ENCODE results near the gene GRK2. TPM values are rescaled to one million over a fixed set of nuclear protein-coding genes. Genes with fewer than 3 reads are reported as not detected.

GRK2 gene
- total RNA-seq, 2 donors from 2014 or later: 58.0 to 61.7 TPM

GRCh38 chr11:67309661-67310061 lies 43.4 kb downstream of the GRK2 start:
- H3K4me1 Mint-ChIP-seq: peaks cover under 1% of the 10 kb centered on the region
- no peaks in the 10 kb centered on the region for H3K27me3 ChIP-seq (ENCODE audit: control insufficient read depth, insufficient read depth, low read length, poor library complexity, severe bottlenecking)
- no peaks in the 10 kb centered on the region for H3K9me3 ChIP-seq (ENCODE audit: control insufficient read depth, low read length)
- no peak overlapping the region for H3K9ac ChIP-seq (ENCODE audit: extremely low read depth, low read length, poor library complexity, severe bottlenecking)
- no peak overlapping the region for H3K27ac Mint-ChIP-seq
- DNase-seq: peak; percentile 24
- H3K4me1 ChIP-seq (ENCODE audit: control insufficient read depth, insufficient read depth, low read length): no peaks in the 10 kb centered on the region
- peaks cover under 1% of the 10 kb centered on the region for H3K27me3 Mint-ChIP-seq (ENCODE audit: insufficient read depth)
- H3K27ac ChIP-seq (ENCODE audit: low read depth, low read length): no peak overlapping the region
- TF ChIP-seq CTCF (conservative IDR thresholded peaks at IDR 0.05): no peak
- no peak overlapping the region for H3K4me3 Mint-ChIP-seq
- no peaks in the 10 kb centered on the region for H3K9me3 Mint-ChIP-seq
- 91 to 100% methylated on average over 5 to 14 of the region's 14 CpGs for WGBS, 2 experiments (ENCODE audit: insufficient coverage in 1 of 2, insufficient read length in 1 of 2)
- H3K36me3 ChIP-seq (ENCODE audit: control insufficient read depth, insufficient read depth, low read length): peaks cover 4% of the 10 kb centered on the region
- H3K36me3 Mint-ChIP-seq (ENCODE audit: low read depth): peaks cover 13% of the 10 kb centered on the region
- no peak overlapping the region for H3K4me3 ChIP-seq (ENCODE audit: low read length)

- H3K4me3 Mint-ChIP-seq: no peak overlapping the region
- peak; percentile 42 for DNase-seq
- Histone ChIP-seq H3K27ac (ENCODE audit: low read depth, low read length) (no peak overlapping the region), H3K9me3 (ENCODE audit: control insufficient read depth, low read length) (no peaks in the 10 kb centered on the region), H3K4me3 (ENCODE audit: low read length) (no peak overlapping the region), H3K27me3 (ENCODE audit: control insufficient read depth, insufficient read depth, low read length, poor library complexity, severe bottlenecking) (no peaks in the 10 kb centered on the region), H3K4me1 (ENCODE audit: control insufficient read depth, insufficient read depth, low read length) (no peaks in the 10 kb centered on the region), H3K9ac (ENCODE audit: extremely low read depth, low read length, poor library complexity, severe bottlenecking) (no peak overlapping the region), H3K36me3 (ENCODE audit: control insufficient read depth, insufficient read depth, low read length) (peaks cover 4% of the 10 kb centered on the region)
- no peaks in the 10 kb centered on the region for H3K27me3 Mint-ChIP-seq (ENCODE audit: insufficient read depth)
- WGBS, 2 experiments (ENCODE audit: insufficient coverage in 1 of 2, insufficient read length in 1 of 2): 94 to 95% methylated on average over 15 to 19 of the region's 19 CpGs
- TF ChIP-seq CTCF (conservative IDR thresholded peaks at IDR 0.05): no peak
- peaks cover 10% of the 10 kb centered on the region for H3K36me3 Mint-ChIP-seq (ENCODE audit: low read depth)
- no peaks in the 10 kb centered on the region for H3K4me1 Mint-ChIP-seq
- H3K9me3 Mint-ChIP-seq: no peaks in the 10 kb centered on the region
- H3K27ac Mint-ChIP-seq: no peak overlapping the region
These were observed 44.2 kb downstream of the GRK2 start for GRCh38 chr11:67310246-67311050.

DNA sequence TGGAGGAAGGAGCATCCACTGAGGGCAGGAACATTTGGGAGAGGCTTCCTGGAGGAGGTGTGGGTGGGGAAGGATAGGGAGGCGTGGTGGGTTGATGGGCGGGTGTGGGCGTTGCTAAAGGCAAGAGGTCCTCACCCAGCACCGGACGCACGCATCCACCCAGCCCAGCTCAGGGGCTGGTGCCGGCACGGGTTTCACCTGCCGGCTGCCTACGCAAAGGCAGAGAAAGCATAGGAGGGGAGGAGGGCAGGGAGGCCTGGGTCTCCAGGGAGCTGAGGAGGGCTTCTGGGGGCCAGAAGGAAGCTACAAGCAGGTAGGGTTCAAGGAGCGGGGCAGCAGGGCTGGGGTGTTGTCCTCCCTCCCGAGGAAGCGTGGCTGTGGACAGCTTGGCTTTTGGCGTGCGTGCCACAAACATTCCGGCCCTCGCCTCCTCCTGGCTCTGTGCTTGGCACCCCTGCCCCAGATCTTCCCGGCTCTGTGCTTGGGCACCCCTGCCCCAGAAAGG lies 44.8 kb downstream of the GRK2 start:
- no peak overlapping the region for H3K4me3 ChIP-seq (ENCODE audit: low read length)
- DNase-seq: no peak
- no peak overlapping the region for H3K9ac ChIP-seq (ENCODE audit: extremely low read depth, low read length, poor library complexity, severe bottlenecking)
- peaks cover 6% of the 10 kb centered on the region for H3K36me3 Mint-ChIP-seq (ENCODE audit: low read depth)
- no peak overlapping the region for H3K27ac Mint-ChIP-seq
- WGBS, 2 experiments (ENCODE audit: insufficient coverage in 1 of 2, insufficient read length in 1 of 2): 89 to 96% methylated on average over 10 to 18 of the region's 18 CpGs
- no peaks in the 10 kb centered on the region for H3K9me3 ChIP-seq (ENCODE audit: control insufficient read depth, low read length)
- H3K27me3 Mint-ChIP-seq (ENCODE audit: insufficient read depth): no peaks in the 10 kb centered on the region
- no peak for TF ChIP-seq CTCF (conservative IDR thresholded peaks at IDR 0.05)
- H3K36me3 ChIP-seq (ENCODE audit: control insufficient read depth, insufficient read depth, low read length): peaks cover 4% of the 10 kb centered on the region
- no peak overlapping the region for H3K27ac ChIP-seq (ENCODE audit: low read depth, low read length)
- no peaks in the 10 kb centered on the region for H3K4me1 Mint-ChIP-seq
- no peaks in the 10 kb centered on the region for H3K9me3 Mint-ChIP-seq
- no peaks in the 10 kb centered on the region for H3K4me1 ChIP-seq (ENCODE audit: control insufficient read depth, insufficient read depth, low read length)
- H3K27me3 ChIP-seq (ENCODE audit: control insufficient read depth, insufficient read depth, low read length, poor library complexity, severe bottlenecking): no peaks in the 10 kb centered on the region
- H3K4me3 Mint-ChIP-seq: no peak overlapping the region
